DND-41 (cell line): ENCODE data around the gene GRIK3.

Experiments used
- CTCF ChIP-seq: IDR thresholded peaks from 2 replicates; pipeline ENCODE4 v1.5.1; 2012; ENCODE audit warnings: borderline replicate concordance, low read length, moderate library complexity, mild to moderate bottlenecking; ENCODE audit not compliant: poor library complexity, severe bottlenecking; ENCODE audit errors: extremely low read depth
- EZH2 ChIP-seq: IDR thresholded peaks from 3 replicates; pipeline ENCODE4 v1.6.1; 2012; ENCODE audit warnings: borderline replicate concordance, low read depth, mild to moderate bottlenecking, moderate library complexity, low read length, inconsistent platforms; ENCODE audit not compliant: severe bottlenecking

GRCh38 chr1:36845802-36846201 lies 188.5 kb downstream of the GRIK3 start:
- TF ChIP-seq CTCF (no peak), EZH2 (no peak)
